VCaP (cell line): ENCODE data around the gene GJB1.

Experiments
- H3K27ac ChIP-seq: fragments of 450-650 bp; 2 replicates; pipeline ENCODE4 v1.5.1; 2017
- CTCF ChIP-seq: fragments of 450-650 bp; conservative IDR thresholded peaks from 2 replicates; pipeline ENCODE4 v1.5.1; 2017; ENCODE audit warnings: mild to moderate bottlenecking, moderate library complexity

GJB1 gene

GRCh38 chrX:71216485-71216884 lies 6.5 kb upstream of the GJB1 start:
- no peak for TF ChIP-seq CTCF
- peak overlapping the region; percentile 93 for H3K27ac ChIP-seq

GRCh38 chrX:71217298-71217697 lies 5.7 kb upstream of the GJB1 start:
- TF ChIP-seq CTCF: no peak

GRCh38 chrX:71221145-71221544 lies 1.9 kb upstream of the GJB1 start:
- TF ChIP-seq CTCF: no peak
- H3K27ac ChIP-seq: no peak overlapping the region

More at GRCh38 chrX:71217298-71217697, 5.7 kb upstream of the GJB1 start:
- peak overlapping the region; percentile 93 for H3K27ac ChIP-seq

- no peak for TF ChIP-seq CTCF
- H3K27ac ChIP-seq: peak overlapping the region; percentile 27
Measured at GRCh38 chrX:71224098-71224708, 1.2 kb downstream of the GJB1 start.

GRCh38 chrX:71225009-71225408 lies 2.0 kb downstream of the GJB1 start:
- H3K27ac ChIP-seq: peak overlapping the region; percentile 27
- no peak for TF ChIP-seq CTCF

GRCh38 chrX:71225676-71226075 lies 2.7 kb downstream of the GJB1 start:
- TF ChIP-seq CTCF: no peak
- no peak overlapping the region for H3K27ac ChIP-seq

GRCh38 chrX:71227370-71228062 lies 4.5 kb downstream of the GJB1 start:
- no peak overlapping the region for H3K27ac ChIP-seq
- no peak for TF ChIP-seq CTCF
